Keratinocyte (primary cell): Measurements from ENCODE around the gene ADPRH. TPM values are rescaled to one million over a fixed set of nuclear protein-coding genes. Genes with fewer than 3 reads are reported as not detected.

Experiments used
- DNase-seq: peaks from one replicate; pipeline ENCODE4 v3.0.0-alpha.2; 2011; ENCODE audit warnings: low read depth, missing footprints, low spot score
- FAIRE-seq: peaks from 2 replicates; lab custom pipeline; 2011; peaks lifted over from hg19 to GRCh38; lab: Jason Lieb, UNC
- H2AFZ ChIP-seq: 2 replicates; pipeline ENCODE4 v1.6.0; 2012; ENCODE audit warnings: low read length, control low read depth, inconsistent platforms; ENCODE audit not compliant: control insufficient read depth
- H3K27ac ChIP-seq: 2 replicates; pipeline ENCODE4 v1.5.1; 2011; ENCODE audit warnings: low read length; ENCODE audit not compliant: control insufficient read depth, insufficient read depth
- H3K27me3 ChIP-seq: 3 replicates; pipeline ENCODE4 v1.6.0; 2011; ENCODE audit warnings: low read length; ENCODE audit not compliant: control insufficient read depth, insufficient read depth; ENCODE audit errors: extremely low read depth
- H3K36me3 ChIP-seq, 2 experiments: 2 replicates in 1 of 2; 3 replicates in 1 of 2; pipeline ENCODE4 v1.5.1; 2011; ENCODE audit warnings: low read length in 2 of 2, mild to moderate bottlenecking in 1 of 2; ENCODE audit not compliant: control insufficient read depth in 2 of 2, insufficient read depth in 2 of 2; ENCODE audit errors: extremely low read depth in 1 of 2
- H3K4me1 ChIP-seq: 3 replicates; pipeline ENCODE4 v1.5.1; 2011; ENCODE audit warnings: low read length; ENCODE audit not compliant: control insufficient read depth, insufficient read depth; ENCODE audit errors: extremely low read depth
- H3K4me2 ChIP-seq: 3 replicates; pipeline ENCODE4 v1.6.0; 2011; ENCODE audit warnings: low read depth, low read length; ENCODE audit not compliant: control insufficient read depth, insufficient read depth; ENCODE audit errors: extremely low read depth
- H3K4me3 ChIP-seq, 3 experiments: fragments of 200-600 bp in 1 of 3; sonication (generic) in 1 of 3; 2 replicates in 2 of 3; 3 replicates in 1 of 3; pipeline ENCODE4 v1.5.1; 2011 to 2016; ENCODE audit warnings: low read length in 3 of 3, mild to moderate bottlenecking in 3 of 3, control low read depth in 2 of 3, inconsistent platforms in 1 of 3, low read depth in 1 of 3, mixed read lengths in 1 of 3, mixed run types in 1 of 3, moderate library complexity in 1 of 3; ENCODE audit not compliant: control insufficient read depth in 2 of 3, insufficient read depth in 2 of 3; ENCODE audit errors: extremely low read depth in 1 of 3
- H3K79me2 ChIP-seq: 2 replicates; pipeline ENCODE4 v1.6.0; 2012; ENCODE audit warnings: low read length; ENCODE audit not compliant: control insufficient read depth, insufficient read depth
- H3K9ac ChIP-seq: 3 replicates; pipeline ENCODE4 v1.6.0; 2011; ENCODE audit warnings: low read length; ENCODE audit not compliant: control insufficient read depth, insufficient read depth; ENCODE audit errors: extremely low read depth
- H3K9me1 ChIP-seq: 3 replicates; pipeline ENCODE4 v1.6.0; 2011; ENCODE audit warnings: low read length; ENCODE audit not compliant: control insufficient read depth, insufficient read depth; ENCODE audit errors: extremely low read depth
- H3K9me3 ChIP-seq: 2 replicates; pipeline ENCODE4 v1.5.1; 2012; ENCODE audit warnings: low read depth, low read length; ENCODE audit not compliant: control insufficient read depth
- H4K20me1 ChIP-seq: 3 replicates; pipeline ENCODE4 v1.6.0; 2011; ENCODE audit warnings: low read length; ENCODE audit not compliant: control insufficient read depth, insufficient read depth; ENCODE audit errors: extremely low read depth
- EZH2 ChIP-seq: IDR thresholded peaks from one replicate; pipeline ENCODE4 v1.6.1; 2012; ENCODE audit warnings: inconsistent platforms, mild to moderate bottlenecking, low read length, moderate library complexity
- dilution Hi-C: fragments of 300-500 bp; cut with MboI; formaldehyde crosslinking; loops from one replicate; pipeline ENCODE4 v1.7.0; 2020; ENCODE audit warnings: low sequenced_read_pairs; ENCODE audit not compliant: extremely low pct_ligation_motif_present
- polyA plus RNA-seq, 5 experiments: library from polyadenylated mRNA; depleted of rRNA in 3 of 5; stranded (reverse) in 3 of 5; stranded (forward) in 1 of 5; unstranded in 1 of 5; fragments of >200 nt; gene quantifications; 1 replicate in 1 of 5; 2 replicates in 3 of 5; 3 replicates in 1 of 5; pipeline versions ENCODE4 v1.2.1 to v1.2.3, GENCODE V29; 2011 to 2012; ENCODE audit warnings: missing spikeins in 2 of 5, low read depth in 1 of 5, low replicate concordance in 1 of 5
- TF ChIP-seq, protein P1 (sequence below), 3 experiments: IDR thresholded peaks in 1 of 3; conservative IDR thresholded peaks in 1 of 3; optimal IDR thresholded peaks in 1 of 3; 2 replicates in 2 of 3; 3 replicates in 1 of 3; pipeline versions ENCODE3 to v1.5.1; 2011; ENCODE audit warnings: low read length in 3 of 3, mild to moderate bottlenecking in 3 of 3, moderate library complexity in 2 of 3, control low read depth in 1 of 3, inconsistent platforms in 1 of 3; ENCODE audit not compliant: insufficient read depth in 2 of 3; ENCODE audit errors: extremely low read depth in 1 of 3

The ADPRH gene
- polyA plus RNA-seq, 1 donor (not counting 4 experiments of a cell fraction or from before 2014, with no cell fraction given) = 0.39 TPM

DNA sequence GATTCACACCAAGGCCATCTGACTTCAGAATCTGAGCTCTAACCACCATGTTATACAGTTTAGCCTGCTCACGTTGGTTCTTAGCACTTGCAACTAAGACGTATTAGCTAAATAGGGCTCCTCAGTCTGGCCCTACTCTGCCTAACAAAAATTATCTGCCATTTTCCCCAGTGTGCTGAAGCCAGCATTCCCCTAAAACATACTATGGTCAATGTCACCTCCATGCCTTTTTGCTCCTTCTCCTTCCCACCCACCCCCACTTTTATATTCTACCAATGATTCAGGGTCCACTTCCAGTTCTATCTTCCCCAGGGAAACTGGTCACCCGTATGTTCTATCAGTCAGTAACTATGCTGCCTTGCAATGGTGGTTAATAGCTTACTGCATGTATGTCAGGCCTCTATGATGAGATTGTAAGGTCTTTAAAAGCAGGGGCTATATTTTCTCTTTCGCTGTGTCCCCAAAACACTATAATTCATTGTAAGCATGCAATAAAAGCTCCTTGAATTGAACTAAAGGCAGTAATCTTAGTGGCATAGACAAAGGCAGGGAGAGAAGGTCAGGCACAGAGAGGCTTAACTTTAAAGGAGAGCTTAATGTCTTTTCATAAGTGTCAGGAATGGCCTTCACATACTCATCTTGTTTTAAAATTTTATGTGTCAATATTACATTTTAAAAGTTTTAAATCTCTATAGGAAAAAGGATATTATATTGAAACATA lies 57.8 kb downstream of the ADPRH start:
- dilution Hi-C loops = no loop called here
- no peaks in the 10 kb centered on the region for H3K36me3 ChIP-seq
- H3K9me1 ChIP-seq = no peaks in the 10 kb centered on the region
- no peaks in the 10 kb centered on the region for H3K79me2 ChIP-seq
- H2AFZ ChIP-seq = no peak overlapping the region
- H3K27ac ChIP-seq = no peak overlapping the region
- no peaks in the 10 kb centered on the region for H3K27me3 ChIP-seq
- H3K9ac ChIP-seq = no peak overlapping the region
- FAIRE-seq (no peak), DNase-seq (no peak)
- H4K20me1 ChIP-seq = no peaks in the 10 kb centered on the region
- TF ChIP-seq EZH2 = no peak
- TF ChIP-seq, protein P1, sequence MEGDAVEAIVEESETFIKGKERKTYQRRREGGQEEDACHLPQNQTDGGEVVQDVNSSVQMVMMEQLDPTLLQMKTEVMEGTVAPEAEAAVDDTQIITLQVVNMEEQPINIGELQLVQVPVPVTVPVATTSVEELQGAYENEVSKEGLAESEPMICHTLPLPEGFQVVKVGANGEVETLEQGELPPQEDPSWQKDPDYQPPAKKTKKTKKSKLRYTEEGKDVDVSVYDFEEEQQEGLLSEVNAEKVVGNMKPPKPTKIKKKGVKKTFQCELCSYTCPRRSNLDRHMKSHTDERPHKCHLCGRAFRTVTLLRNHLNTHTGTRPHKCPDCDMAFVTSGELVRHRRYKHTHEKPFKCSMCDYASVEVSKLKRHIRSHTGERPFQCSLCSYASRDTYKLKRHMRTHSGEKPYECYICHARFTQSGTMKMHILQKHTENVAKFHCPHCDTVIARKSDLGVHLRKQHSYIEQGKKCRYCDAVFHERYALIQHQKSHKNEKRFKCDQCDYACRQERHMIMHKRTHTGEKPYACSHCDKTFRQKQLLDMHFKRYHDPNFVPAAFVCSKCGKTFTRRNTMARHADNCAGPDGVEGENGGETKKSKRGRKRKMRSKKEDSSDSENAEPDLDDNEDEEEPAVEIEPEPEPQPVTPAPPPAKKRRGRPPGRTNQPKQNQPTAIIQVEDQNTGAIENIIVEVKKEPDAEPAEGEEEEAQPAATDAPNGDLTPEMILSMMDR (optimal IDR thresholded peaks at IDR 0.05 in 1 of 3, IDR thresholded peaks at IDR 0.05 in 1 of 3, conservative IDR thresholded peaks at IDR 0.05 in 1 of 3; ENCODE audit: extremely low read depth in 1 of 3, insufficient read depth in 2 of 3, low read length in 3 of 3) = no peak
- H3K4me2 ChIP-seq = no peak overlapping the region
- no peaks in the 10 kb centered on the region for H3K9me3 ChIP-seq
- H3K4me1 ChIP-seq = peaks cover 24% of the 10 kb centered on the region
- no peak overlapping the region for H3K4me3 ChIP-seq

DNA sequence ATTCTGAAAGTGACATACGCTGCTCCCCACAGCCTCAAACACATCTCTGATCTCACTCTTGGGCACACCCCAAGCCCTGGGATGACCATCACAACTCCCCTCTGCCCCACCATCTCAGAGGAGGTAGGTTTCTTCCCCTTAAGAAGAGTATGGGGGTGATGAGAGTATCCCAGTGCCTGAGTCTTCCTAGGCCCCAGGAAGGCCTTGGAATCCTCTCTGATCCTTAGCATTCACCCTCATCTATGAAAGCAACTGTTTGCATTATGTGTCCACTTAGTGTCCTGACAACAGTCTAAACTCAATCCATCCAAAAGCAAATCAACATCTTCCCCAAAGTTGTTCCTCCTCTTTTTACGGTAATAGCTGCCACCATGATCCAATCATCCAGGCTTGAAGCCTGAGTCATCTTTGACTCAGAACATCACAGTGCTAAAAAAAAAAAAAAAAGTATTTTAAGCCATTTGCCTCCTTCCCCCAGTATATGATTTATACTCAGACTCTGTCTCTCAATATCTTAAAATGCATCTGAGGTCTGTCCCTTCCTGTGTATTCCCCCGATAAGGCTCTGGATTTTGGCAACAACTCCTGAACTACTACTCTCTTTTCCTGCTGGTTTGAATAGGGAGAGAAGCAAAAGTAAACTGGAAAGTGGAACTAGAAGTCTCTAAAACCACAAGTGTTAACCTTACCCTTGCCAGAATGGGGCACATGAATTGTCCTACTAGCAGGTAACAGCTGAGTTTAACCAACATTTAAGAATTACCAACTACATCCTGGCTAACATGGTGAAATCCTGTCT lies 58.6 kb downstream of the ADPRH start:
- H3K27me3 ChIP-seq = no peaks in the 10 kb centered on the region
- H3K4me2 ChIP-seq = peak overlapping the region; percentile 59
- H3K4me1 ChIP-seq = peaks cover 26% of the 10 kb centered on the region
- H3K9me3 ChIP-seq = no peaks in the 10 kb centered on the region
- peak overlapping the region; percentile 23 for H3K9ac ChIP-seq
- peak overlapping the region; percentile 46 for H2AFZ ChIP-seq
- H3K4me3 ChIP-seq = peak overlapping the region in 1 of 3 experiments; percentile 23
- H3K27ac ChIP-seq = peak overlapping the region; percentile 78
- dilution Hi-C loops = no loop called here
- FAIRE-seq (peak; percentile 74), DNase-seq (no peak)
- TF ChIP-seq EZH2 = no peak
- TF ChIP-seq, protein P1 (optimal IDR thresholded peaks at IDR 0.05 in 1 of 3, IDR thresholded peaks at IDR 0.05 in 1 of 3, conservative IDR thresholded peaks at IDR 0.05 in 1 of 3; ENCODE audit: extremely low read depth in 1 of 3, insufficient read depth in 2 of 3, low read length in 3 of 3) = no peak
- H3K36me3 ChIP-seq = no peaks in the 10 kb centered on the region
- H3K9me1 ChIP-seq = no peaks in the 10 kb centered on the region
- H4K20me1 ChIP-seq = no peaks in the 10 kb centered on the region
- no peaks in the 10 kb centered on the region for H3K79me2 ChIP-seq

Other genes with a start within 250 kb of the ADPRH start
- 19.2 to 29.3 TPM (median 26.3 TPM) in 3 replicates for gene TMEM39A, start 115.9 kb upstream of the ADPRH start, polyA plus RNA-seq
- gene POGLUT1, start 110.5 kb upstream of the ADPRH start, polyA plus RNA-seq = 12.9 to 16.6 TPM (median 13.2 TPM) in 3 replicates
- 81.3 to 140 TPM (median 109 TPM) in 3 replicates for gene TIMMDC1, start 80.9 kb upstream of the ADPRH start, polyA plus RNA-seq
- gene CD80, start 19.9 kb upstream of the ADPRH start, polyA plus RNA-seq = 0.10 TPM in 1 of 3 replicates, not detected in the others
- gene PLA1A, start 18.4 kb downstream of the ADPRH start, polyA plus RNA-seq = 0.08 TPM in 1 of 3 replicates, not detected in the others
- gene POPDC2, start 81.1 kb downstream of the ADPRH start, polyA plus RNA-seq = 0.48 to 1.3 TPM (median 0.87 TPM) in 3 replicates
- gene COX17, start 97.9 kb downstream of the ADPRH start, polyA plus RNA-seq = 35.1 to 40.6 TPM (median 40.0 TPM) in 3 replicates
- not detected in 3 replicates for gene CFAP91, start 123.5 kb downstream of the ADPRH start, polyA plus RNA-seq
- gene NR1I2, start 202.6 kb downstream of the ADPRH start, polyA plus RNA-seq = not detected in 3 replicates